Coronary artery (tissue), 2 donors: ENCODE data around the gene BORCS5.
A peak's percentile ranks its signal among the peaks of the same experiment; 100 is the strongest.

Source experiments
- DNase-seq: peaks from one replicate; pipeline ENCODE4 v3.0.0-alpha.2; 2017; ENCODE audit warnings: low spot score
- H3K27ac ChIP-seq, 2 donors: fragments of 200-600 bp; sonication (generic); one replicate each; pipeline ENCODE4 v1.5.1; 2016 to 2019
- H3K4me3 ChIP-seq: fragments of 200-600 bp; sonication (generic); 2 replicates; pipeline ENCODE4 v1.5.1; 2016; ENCODE audit warnings: mild to moderate bottlenecking, moderate library complexity
- CTCF ChIP-seq: fragments of 200-600 bp; sonication (generic); IDR thresholded peaks from one replicate; pipeline ENCODE4 v1.5.1; 2019; ENCODE audit warnings: antibody characterized with exemption

BORCS5 gene

GRCh38 chr12:12366701-12367481 lies 10.0 kb downstream of the BORCS5 start:
- DNase-seq, result no peak
- no peak for TF ChIP-seq CTCF
- Histone ChIP-seq H3K4me3 (no peak overlapping the region), H3K27ac (no peak overlapping the region)

GRCh38 chr12:12367482-12367998 lies 10.7 kb downstream of the BORCS5 start:
- DNase-seq, result no peak
- no peak for TF ChIP-seq CTCF
- H3K4me3 ChIP-seq, result no peak overlapping the region
- H3K27ac ChIP-seq, result no peak overlapping the region

- TF ChIP-seq CTCF, result no peak
- H3K27ac ChIP-seq, result no peak overlapping the region
- DNase-seq, result no peak
- H3K4me3 ChIP-seq, result no peak overlapping the region
Measured at GRCh38 chr12:12372946-12373722, 16.3 kb downstream of the BORCS5 start.

GRCh38 chr12:12376646-12377448 lies 20.0 kb downstream of the BORCS5 start:
- TF ChIP-seq CTCF, result peak; percentile 48
- H3K27ac ChIP-seq, result no peak overlapping the region
- no peak for DNase-seq
- H3K4me3 ChIP-seq, result no peak overlapping the region

- Histone ChIP-seq H3K27ac (no peak overlapping the region), H3K4me3 (no peak overlapping the region)
- no peak for TF ChIP-seq CTCF
- no peak for DNase-seq
Measured at GRCh38 chr12:12378616-12379015, 21.7 kb downstream of the BORCS5 start.

- Histone ChIP-seq H3K27ac (peak overlapping the region; percentile 34 to 54), H3K4me3 (no peak overlapping the region)
- no peak for TF ChIP-seq CTCF
- DNase-seq, result no peak
Measured at GRCh38 chr12:12379831-12380730, 23.2 kb downstream of the BORCS5 start.
